Mammary microvascular endothelial cell (primary cell): Measurements from ENCODE around the gene SPATA21. TPM values are rescaled to one million over a fixed set of nuclear protein-coding genes. Genes with fewer than 3 reads are reported as not detected.

Experiments
- total RNA-seq: library from RNA; depleted of rRNA; stranded (reverse); fragments of >200 nt; gene quantifications from 2 replicates; pipeline ENCODE4 v1.2.3, GENCODE V29; 2015

SPATA21 gene
- total RNA-seq, result not detected in 2 replicates

DNA sequence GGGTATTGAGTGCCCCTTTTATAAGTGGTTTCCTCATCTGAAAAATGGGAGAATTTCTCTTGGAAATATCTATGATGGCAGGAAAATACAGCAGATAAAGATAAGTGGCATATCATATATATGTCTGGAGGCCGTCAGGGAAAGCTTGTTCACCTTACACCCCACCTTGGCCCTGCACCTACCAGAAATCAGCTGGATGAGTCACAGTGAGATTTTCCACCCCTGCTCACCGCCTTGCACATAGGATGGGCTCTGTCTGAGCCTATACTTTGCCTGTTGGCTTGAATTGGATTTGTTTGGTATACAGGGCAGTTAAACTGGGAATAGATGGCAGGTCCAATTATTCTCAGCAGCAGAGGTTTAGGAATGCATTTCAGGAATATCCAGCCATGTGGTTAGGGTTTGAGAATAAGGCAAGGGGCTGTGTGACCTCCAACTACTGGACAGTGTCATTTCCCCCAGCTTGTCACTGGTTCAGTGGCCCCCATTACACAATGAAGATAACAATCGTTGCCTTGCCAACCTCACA, at the start of gene SPATA21:
Gene SPATA21 (minus strand): TSS at position 479 of the 529 bp plus-strand sequence. CDS start 6,053 bp downstream, outside the sequence.

DNA sequence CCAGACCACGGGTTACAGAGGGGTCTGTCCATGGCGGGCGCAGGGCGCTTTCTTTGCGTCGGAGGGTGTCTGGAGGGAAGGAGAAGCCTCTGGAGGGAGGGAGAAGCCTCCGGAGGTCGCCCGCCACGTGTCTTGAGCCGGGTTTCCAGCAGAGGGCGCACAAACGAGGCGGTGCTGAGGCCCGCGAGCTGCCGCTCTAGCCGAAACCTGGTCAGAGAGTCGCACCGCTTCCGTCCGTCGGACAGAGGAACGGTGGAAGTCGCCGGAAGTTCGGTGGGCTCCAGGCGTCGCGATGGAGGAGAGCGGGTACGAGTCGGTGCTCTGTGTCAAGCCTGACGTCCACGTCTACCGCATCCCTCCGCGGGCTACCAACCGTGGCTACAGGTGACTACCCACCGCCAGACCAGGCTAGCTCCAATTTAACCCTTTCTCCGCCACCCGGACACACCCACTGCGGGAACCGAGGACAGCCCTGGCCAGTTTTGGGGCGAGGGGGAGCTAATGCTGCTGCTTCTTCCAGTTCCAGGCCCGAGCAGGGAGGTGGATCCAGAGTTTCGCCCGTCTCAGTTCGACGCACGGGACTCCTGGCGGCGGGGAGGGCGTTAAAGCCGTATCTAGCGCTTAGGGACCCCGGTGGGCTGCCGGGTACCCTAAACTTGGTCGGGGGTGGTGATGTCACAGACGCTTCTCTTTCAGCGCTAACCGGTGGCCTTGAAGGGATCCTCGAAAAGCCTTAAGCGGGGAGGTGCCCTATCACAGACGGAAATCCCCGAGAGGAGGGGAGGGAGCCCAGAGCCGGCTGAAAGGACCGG, 3.5 kb upstream of the SPATA21 start, which contains the start of gene NECAP2:
Gene NECAP2 (plus strand): TSS at position 255 of the 812 bp plus-strand sequence. CDS start 38 bp downstream, at position 293.

GRCh38 chr1:16366722-16367257, 70.4 kb downstream of the SPATA21 start, which contains the start of gene SZRD1:
Gene SZRD1, plus strand, starts transcription at chr1:16367242. Its CDS starts 16 bp downstream, at chr1:16367258.

DNA sequence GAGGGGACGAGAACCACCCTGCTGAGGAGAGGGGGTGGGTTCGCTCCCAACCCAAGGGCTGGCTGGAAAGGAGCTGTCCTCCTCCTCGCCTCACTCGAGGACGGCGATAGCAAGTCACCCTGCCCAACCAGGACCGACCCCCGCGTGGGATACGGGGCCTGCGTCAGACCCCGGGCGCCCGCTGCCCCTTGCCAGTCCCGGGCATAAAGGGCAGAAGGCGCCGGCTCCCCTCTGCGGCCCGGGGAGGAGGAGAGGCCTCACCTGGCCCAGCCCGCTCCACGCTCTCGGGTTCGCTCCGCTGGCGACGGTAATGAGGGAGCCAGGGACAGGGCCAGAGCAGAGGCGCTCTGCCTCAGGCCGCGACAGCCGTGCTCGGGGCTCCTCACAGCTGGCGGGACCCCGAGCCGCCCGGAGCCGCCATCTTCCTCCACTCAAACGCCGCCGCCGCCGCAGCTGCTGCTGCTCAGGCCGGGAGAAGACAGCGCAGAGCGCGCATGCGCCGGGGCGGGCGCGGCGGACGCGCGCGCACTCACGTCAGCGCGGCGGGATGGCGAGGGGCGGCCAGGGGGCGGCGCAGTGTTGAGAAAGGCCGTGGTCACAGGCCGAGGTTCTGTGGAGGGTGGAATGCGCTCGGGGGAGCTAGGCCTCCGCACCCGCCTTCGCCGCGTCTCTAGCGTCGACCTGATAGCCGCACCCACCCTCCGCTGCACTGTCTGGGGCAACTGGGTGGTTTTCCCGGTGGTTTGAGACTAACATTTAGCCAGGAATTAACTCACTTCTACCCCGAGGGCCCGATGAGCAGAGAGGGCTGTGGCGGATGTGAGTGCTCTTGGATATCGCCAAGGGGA, 85.0 kb downstream of the SPATA21 start, which contains the start of gene FBXO42:
Gene FBXO42 (minus strand): TSS at position 487 of the 848 bp plus-strand sequence. CDS start 37,062 bp downstream, outside the sequence.

Other genes starting within 250 kb of the SPATA21 start
- 3.0 and 4.8 TPM in 2 replicates for gene ARHGEF19, start 224.8 kb downstream of the SPATA21 start, total RNA-seq
- gene CPLANE2, start 200.2 kb downstream of the SPATA21 start, total RNA-seq, result 1.6 and 1.7 TPM in 2 replicates
- gene FBXO42, start 84.9 kb downstream of the SPATA21 start, total RNA-seq, result 11.1 and 11.3 TPM in 2 replicates
- 89.5 and 97.6 TPM in 2 replicates for gene SZRD1, start 70.2 kb downstream of the SPATA21 start, total RNA-seq
- gene NECAP2, start 3.3 kb upstream of the SPATA21 start, total RNA-seq, result 153 and 157 TPM in 2 replicates
- under 0.01 TPM in 1 of 2 replicates, not detected in the other for gene RNU1-1, start 76.9 kb upstream of the SPATA21 start, total RNA-seq
- 9.7 and 9.8 TPM in 2 replicates for gene NBPF1, start 176.1 kb upstream of the SPATA21 start, total RNA-seq
- under 0.01 TPM in 1 of 2 replicates, not detected in the other for gene RNU1-3, start 229.5 kb upstream of the SPATA21 start, total RNA-seq